Gastrocnemius medialis (tissue), 4 donors: ENCODE results near the gene PCYOX1L.

Experiments used
- CTCF ChIP-seq, 5 experiments: fragments of 450-650 bp in 3 of 5; fragments of 200-600 bp in 2 of 5; sonication (generic) in 2 of 5; IDR thresholded peaks in 4 of 5; conservative IDR thresholded peaks in 1 of 5; 1 replicate in 4 of 5; 2 replicates in 1 of 5; pipeline ENCODE4 v1.5.1; 2016 to 2019; ENCODE audit warnings: antibody characterized with exemption in 5 of 5, mild to moderate bottlenecking in 3 of 5, moderate library complexity in 3 of 5
- POLR2A ChIP-seq, 2 donors: fragments of 450-650 bp; IDR thresholded peaks; one replicate each; pipeline ENCODE4 v1.6.1; 2017; ENCODE audit warnings: antibody characterized with exemption in 2 of 2, mild to moderate bottlenecking in 2 of 2, moderate library complexity in 2 of 2

- TF ChIP-seq CTCF (IDR thresholded peaks at IDR 0.05 in 4 of 5, conservative IDR thresholded peaks at IDR 0.05 in 1 of 5), result no peak
- no peak for TF ChIP-seq POLR2A (IDR thresholded peaks at IDR 0.05)
Observed at GRCh38 chr5:149315753-149316152, 42.1 kb upstream of the PCYOX1L start.
